IMR-90 (cell line): ENCODE measurements around the gene PHF20.

Experiments
- CTCF ChIP-seq: conservative IDR thresholded peaks from 2 replicates; pipeline ENCODE4 v1.5.1; 2012; ENCODE audit warnings: mild to moderate bottlenecking, low read depth, low read length, improper control_type of control experiment
- MAZ ChIP-seq: IDR thresholded peaks from 2 replicates; pipeline ENCODE4 v1.6.1; 2012; ENCODE audit warnings: low read depth, mild to moderate bottlenecking, low read length, improper control_type of control experiment, moderate library complexity, borderline replicate concordance
- POLR2A ChIP-seq: IDR thresholded peaks from 2 replicates; pipeline ENCODE4 v1.6.1; 2012; ENCODE audit warnings: mild to moderate bottlenecking, low read depth, low read length

GRCh38 chr20:35893942-35894341 lies 122.1 kb downstream of the PHF20 start:
- TF ChIP-seq MAZ = no peak
- TF ChIP-seq POLR2A = no peak
- no peak for TF ChIP-seq CTCF
